HT1080 (cell line): Measurements from ENCODE around the gene EMD. TPM values are rescaled to one million over a fixed set of nuclear protein-coding genes. Genes with fewer than 3 reads are reported as not detected.
"Not testable (repeated sequence)": the region's sequence is repeated elsewhere in the genome, so short reads cannot be mapped to it uniquely, and the experiment has no call there.

Experiments used
- DNase-seq: peaks from one replicate; pipeline ENCODE4 v3.0.0-alpha.2; 2015; ENCODE audit warnings: low read depth
- total RNA-seq: library from RNA; depleted of rRNA; stranded (reverse); fragments of >200 nt; shearing (Covaris generic); gene quantifications from 2 replicates; pipeline ENCODE4 v1.2.3, GENCODE V29; 2014

EMD gene
- total RNA-seq, 1 experiment from 2014 or later = 41.5 TPM

DNA sequence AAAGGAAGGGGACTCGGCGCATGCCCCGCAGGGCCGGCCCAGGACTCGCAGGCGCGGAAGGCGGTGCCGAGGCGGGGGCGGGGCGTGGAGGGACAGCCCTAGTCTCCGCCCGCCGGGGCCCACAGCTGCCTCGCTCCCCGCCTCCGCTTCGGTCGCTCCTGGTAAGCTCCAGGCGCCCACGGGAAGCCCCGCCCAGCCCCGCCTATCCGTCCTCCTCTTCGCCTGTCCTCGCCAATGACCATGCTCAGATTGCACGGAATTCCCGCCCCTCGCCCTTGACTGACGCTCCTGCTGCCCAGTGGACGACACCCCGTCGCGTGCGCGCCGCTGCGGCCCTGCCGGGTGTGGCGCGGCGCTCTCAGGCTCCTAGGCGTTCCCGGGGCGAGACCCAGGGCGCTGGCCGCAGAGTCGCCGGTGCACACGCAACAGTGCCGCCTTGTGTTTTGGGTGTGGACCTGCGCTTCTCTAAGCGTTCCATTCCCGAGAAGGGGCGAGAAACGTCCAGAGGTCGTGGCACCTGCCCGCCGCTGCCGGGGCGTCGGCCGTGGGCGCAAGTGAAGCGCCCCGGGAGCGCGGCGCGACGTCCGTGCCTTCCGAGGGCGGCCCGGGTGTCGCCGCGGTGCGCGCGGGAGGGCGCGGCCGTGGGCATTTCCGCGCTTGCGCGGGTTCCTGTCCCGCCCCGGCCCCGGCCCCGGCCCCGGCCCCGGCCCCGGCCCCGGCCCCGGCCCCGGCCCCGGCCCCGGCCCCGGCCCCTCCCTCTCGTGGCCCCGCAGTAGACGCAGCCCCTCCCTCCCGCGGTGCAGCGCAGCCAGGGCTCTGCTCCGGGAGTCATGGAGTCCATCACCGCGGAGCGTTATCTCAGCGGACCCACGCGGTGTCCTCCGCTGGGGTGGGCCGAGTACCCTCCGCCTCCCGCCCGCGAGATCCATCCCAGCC lies 11.0 kb downstream of the EMD start:
- DNase-seq = not testable (repeated sequence)

DNA sequence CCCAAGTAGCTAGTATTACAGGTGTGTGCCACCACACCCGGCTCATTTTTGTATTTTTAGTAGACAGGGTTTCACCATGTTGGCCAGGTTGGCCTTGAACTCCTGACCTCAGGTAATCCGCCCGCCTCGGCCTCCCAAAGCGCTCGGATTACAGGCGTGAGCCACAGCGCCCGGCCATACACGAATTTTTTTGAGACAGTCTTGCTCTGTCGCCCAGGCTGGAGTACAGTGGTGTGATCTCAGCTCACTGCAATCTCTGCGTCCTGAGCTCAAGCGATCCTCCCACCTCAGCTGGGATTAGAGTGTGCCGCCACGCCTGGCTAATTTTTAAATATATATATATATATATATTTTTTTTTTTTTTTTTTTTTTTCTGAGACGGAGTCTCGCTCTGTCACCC lies 17.3 kb downstream of the EMD start:
- DNase-seq = not testable (repeated sequence)

DNA sequence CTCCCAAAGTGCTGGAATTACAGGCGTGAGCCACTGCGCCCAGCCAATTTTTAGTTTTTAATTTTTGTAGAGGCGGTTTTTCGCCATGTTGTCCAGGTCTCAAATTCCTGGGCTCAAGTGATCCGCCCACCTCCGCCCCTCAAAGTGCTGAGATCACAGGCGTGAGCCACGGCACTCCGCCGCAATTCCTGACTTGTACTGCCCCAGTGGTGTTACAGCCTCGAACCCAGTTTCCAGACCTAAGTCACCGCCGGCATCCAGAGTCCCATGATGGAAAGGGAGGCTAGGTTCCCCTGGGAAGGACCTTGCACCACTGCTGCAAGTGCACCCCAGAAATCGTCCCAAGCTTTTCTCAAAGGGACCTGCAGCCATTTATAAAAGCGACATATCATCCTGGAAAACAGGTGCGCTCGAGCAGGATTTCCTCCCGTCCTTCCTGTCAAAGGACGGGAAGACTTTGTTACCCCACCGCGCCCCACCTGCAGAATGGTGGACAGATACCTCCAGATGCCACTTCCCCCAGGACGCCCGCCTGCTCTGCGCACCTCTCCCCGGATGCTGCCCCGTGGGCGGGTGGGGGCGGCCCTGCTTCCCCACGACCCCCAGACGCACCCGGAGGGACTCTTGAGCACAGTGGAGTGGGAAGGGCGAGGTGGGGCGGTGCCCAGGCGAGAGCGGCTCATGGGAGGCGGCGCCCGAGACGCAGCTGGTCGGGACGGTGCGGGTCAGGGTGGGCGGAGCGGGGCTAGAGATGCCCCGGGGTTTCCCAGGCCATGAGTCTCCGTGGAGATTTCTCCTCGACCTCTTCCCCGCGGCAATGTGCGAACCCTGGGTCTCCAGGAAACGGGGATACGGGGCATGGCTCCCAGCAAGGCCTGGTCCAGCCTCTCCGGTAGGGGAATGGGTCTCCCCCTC lies 18.1 kb downstream of the EMD start:
- peak; percentile 75 for DNase-seq

- peak; percentile 94 for DNase-seq
These were observed 19.0 kb downstream of the EMD start, which contains the start of gene RPL10 for GRCh38 chrX:154397888-154398667. Gene RPL10 (plus strand): TSS chrX:154398377. CDS start chrX:154398520, 143 bp downstream.

- DNase-seq = peak; percentile 74
These were observed 19.8 kb downstream of the EMD start for GRCh38 chrX:154398668-154399526.

- DNase-seq = no peak
These were observed 20.7 kb downstream of the EMD start for GRCh38 chrX:154399527-154400368.

DNA sequence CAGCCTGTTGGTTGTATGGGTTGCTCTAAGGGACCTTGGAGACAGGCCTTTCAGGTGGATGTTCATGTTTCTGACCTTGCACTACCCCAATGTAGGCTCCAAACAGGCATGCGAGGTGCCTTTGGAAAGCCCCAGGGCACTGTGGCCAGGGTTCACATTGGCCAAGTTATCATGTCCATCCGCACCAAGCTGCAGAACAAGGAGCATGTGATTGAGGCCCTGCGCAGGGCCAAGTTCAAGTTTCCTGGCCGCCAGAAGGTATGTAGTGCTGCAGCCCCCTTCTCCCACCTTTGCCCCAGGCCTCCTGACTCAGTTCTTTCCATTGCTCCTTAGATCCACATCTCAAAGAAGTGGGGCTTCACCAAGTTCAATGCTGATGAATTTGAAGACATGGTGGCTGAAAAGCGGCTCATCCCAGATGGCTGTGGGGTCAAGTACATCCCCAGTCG lies 21.3 kb downstream of the EMD start:
- DNase-seq = not testable (repeated sequence)

- peak; percentile 70 for DNase-seq
These were observed 22.1 kb downstream of the EMD start for GRCh38 chrX:154401045-154401799.

DNA sequence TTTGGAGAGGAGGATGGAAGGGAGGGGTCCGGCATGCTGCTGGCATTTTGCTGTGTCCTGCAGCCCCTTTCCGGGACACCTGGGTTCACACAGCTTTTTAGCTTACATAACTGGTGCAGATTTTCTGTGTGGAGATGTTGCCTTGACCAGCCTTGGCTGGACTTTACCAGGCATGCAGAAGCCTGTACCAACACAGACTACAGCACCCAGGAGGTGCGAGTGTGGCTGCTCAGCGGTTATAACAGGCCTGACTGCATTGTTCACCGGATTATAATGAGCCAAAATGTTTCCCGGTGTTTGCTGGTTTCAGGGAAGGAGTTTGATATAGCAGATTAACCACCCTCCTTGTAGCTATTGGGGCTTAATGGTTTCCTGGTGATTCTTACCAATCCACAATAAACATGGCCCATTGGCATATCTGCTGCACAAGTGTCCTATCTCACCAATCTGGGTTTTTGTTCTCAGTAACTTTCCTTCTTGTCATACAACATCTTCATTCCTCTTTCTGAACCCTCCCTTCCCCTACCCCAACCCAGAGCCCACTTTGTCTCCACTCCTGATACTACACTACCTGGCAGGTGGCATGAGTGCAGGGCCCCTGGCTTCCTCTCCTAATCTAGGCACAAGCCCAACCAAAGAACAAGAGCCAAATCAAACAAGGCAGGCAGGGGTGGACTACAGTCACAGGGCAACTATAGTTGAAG lies 23.0 kb downstream of the EMD start:
- peak; percentile 32 for DNase-seq

- no peak for DNase-seq
These were observed 23.6 kb downstream of the EMD start for GRCh38 chrX:154402622-154403127.

- DNase-seq = no peak
These were observed 24.1 kb downstream of the EMD start for GRCh38 chrX:154403192-154403591.

DNA sequence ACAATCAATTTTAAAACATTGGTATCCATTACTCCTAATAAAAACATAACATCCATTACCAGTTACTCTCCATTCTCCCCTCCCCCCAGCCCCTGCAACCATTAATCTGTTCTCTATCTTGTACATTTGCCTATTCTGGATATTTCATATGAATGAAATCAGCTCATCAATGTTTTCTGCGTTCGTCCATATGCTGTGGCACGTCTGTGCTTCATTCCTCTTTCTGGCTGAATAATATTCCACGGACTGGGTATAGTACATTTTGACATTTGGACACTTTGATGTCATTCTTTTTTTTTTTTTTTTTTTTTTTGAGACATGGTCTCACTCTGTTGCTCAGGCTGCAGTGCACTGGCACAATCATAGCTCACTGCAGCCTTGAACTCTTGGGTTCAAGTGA lies 24.8 kb downstream of the EMD start:
- DNase-seq = no peak

GRCh38 chrX:154404625-154405192 lies 25.6 kb downstream of the EMD start:
- DNase-seq = no peak

DNA sequence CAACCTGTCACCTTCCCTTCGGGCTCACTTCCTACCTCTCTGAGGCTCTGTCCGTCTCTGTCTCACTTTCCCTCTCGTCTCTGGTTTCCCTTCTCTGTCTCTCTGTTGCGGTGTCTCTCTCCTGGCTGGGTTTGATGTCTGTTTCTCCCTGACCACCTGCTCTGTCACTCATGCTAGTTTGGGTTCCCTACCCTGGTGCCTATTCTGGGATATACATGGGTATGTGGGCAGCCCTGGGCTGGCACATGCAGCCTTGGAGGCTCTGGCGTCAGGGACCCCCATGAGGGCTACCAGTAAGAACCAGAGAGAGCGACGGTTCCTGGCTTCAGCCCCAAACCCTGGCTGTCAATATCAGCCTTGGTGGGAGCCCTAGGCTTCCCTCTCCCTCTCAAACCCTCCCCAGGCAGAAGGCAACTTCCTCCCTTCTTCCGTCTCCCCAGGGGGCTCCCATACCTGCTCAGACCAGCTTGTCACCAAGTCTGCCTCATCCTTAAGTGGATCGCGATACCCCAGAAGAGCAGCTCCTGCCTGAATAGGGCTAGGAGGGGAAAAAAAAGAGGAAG lies 29.6 kb downstream of the EMD start:
- DNase-seq = no peak

GRCh38 chrX:154409222-154409871 lies 30.3 kb downstream of the EMD start, which contains the start of gene DNASE1L1:
Gene DNASE1L1 (minus strand): TSS chrX:154409254. CDS start chrX:154405568, 3,686 bp downstream.
- DNase-seq = peak; percentile 94

GRCh38 chrX:154411981-154412340 lies 32.9 kb downstream of the EMD start:
- DNase-seq = peak; percentile 54
